GM12801 (cell line): Measurements from ENCODE around the gene ABHD3.

ENCODE experiments used
- CTCF ChIP-seq: IDR thresholded peaks from one replicate; pipeline ENCODE4 v1.5.1; 2011; ENCODE audit warnings: control low read depth; ENCODE audit not compliant: insufficient read length; ENCODE audit errors: extremely low read depth

Gene ABHD3

GRCh38 chr18:21725201-21725600 lies 20.6 kb upstream of the ABHD3 start:
- no peak for TF ChIP-seq CTCF

- TF ChIP-seq CTCF, result no peak
Observed at GRCh38 chr18:21722687-21723086, 18.1 kb upstream of the ABHD3 start.

- no peak for TF ChIP-seq CTCF
Observed at GRCh38 chr18:21714474-21714873, 9.9 kb upstream of the ABHD3 start.

GRCh38 chr18:21706386-21706865 lies 1.9 kb upstream of the ABHD3 start:
- no peak for TF ChIP-seq CTCF

- no peak for TF ChIP-seq CTCF
Observed at GRCh38 chr18:21703241-21703820, 1.2 kb downstream of the ABHD3 start.

- TF ChIP-seq CTCF, result no peak
Observed at GRCh38 chr18:21702602-21703001, 2.0 kb downstream of the ABHD3 start.

- no peak for TF ChIP-seq CTCF
Observed at GRCh38 chr18:21701621-21702020, 3.0 kb downstream of the ABHD3 start.
